ENCODE results near the gene MCF2L2.

- no peak for TF ChIP-seq POLR2AphosphoS5 (IDR thresholded peaks at IDR 0.05; ENCODE audit: borderline replicate concordance, low read depth, low read length)
- TF ChIP-seq EZH2 (IDR thresholded peaks at IDR 0.05), result no peak
- no peak for TF ChIP-seq FOXP2 (optimal IDR thresholded peaks at IDR 0.05; ENCODE audit: control extremely low read depth, extremely low read length, insufficient read depth)
These were observed 49.5 kb upstream of the MCF2L2 start for GRCh38 chr3:183477801-183478456.

Data from SK-N-MC (cell line).